Left cardiac atrium (tissue), 4 donors: Measurements from ENCODE around the gene RAP1GDS1. TPM values are rescaled to one million over a fixed set of nuclear protein-coding genes. Genes with fewer than 3 reads are reported as not detected.
"Not testable (repeated sequence)": the region's sequence is repeated elsewhere in the genome, so short reads cannot be mapped to it uniquely, and the experiment has no call there.

ENCODE experiments used
- ATAC-seq, 2 donors: fragments of 200-7000 bp; cut with Tn5 transposase; one replicate each; pipeline ENCODE4 v1.9.1; 2020; ENCODE audit warnings: mild to moderate bottlenecking in 2 of 2, moderate library complexity in 2 of 2
- DNase-seq: peaks from one replicate; pipeline ENCODE4 v3.0.0-alpha.2; 2020
- intact Hi-C, 2 donors: fragments of 100-400 bp; cut with DNase I; formaldehyde crosslinking; loops; one replicate each; pipeline versions ENCODE4 v1.14.1 to v1.15.1; 2022 to 2023
- total RNA-seq, 2 donors: library from RNA; stranded (reverse); fragmentation: NEBNext Ultra II Directional; extraction: Animal tissue kit (Norgen Biotek cat#: 25700); gene quantifications; one replicate each; pipeline ENCODE4 v1.2.1, GENCODE V29; 2021
- donor health status: DM: no; HTN: yes; CAD: no.
- donor health status: DM: no; HTN: yes; CAD: no; lungs with severe emphysema.
- donor health status: DM: yes; HTN: yes; CAD: no.
- donor health status: Dilated cardiomyopathy.

Gene RAP1GDS1
- total RNA-seq, 2 donors from 2014 or later = 16.0 to 16.1 TPM

DNA sequence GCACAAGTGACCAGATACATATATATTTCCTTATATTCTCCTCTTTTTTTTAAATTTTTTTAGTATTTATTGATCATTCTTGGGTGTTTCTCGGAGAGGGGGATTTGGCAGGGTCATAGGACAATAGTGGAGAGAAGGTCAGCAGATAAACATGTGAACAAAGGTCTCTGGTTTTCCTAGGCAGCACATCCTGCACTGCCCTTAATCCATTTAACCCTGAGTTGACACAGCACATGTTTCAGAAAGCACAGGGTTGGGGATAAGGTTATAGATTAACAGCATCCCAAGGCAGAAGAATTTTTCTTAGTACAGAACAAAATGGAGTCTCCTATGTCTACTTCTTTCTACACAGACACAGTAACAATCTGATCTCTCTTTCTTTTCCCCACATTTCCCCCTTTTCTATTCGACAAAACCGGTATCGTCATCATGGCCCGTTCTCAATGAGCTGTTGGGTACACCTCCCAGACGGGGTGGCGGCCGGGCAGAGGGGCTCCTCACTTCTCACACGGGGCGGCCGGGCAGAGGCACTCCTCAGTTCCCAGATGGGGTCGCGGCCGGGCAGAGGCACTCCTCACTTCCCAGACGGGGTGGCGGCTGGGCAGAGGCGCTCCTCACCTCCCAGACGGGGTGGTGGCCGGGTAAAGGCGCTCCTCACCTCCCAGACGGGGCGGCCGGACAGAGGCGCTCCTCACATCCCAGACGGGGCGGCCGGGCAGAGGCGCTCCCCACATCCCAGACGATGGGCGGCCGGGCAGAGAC is 68.9 kb downstream of the RAP1GDS1 start:
- ATAC-seq, intact Hi-C loops, DNase-seq: not testable (repeated sequence)

DNA sequence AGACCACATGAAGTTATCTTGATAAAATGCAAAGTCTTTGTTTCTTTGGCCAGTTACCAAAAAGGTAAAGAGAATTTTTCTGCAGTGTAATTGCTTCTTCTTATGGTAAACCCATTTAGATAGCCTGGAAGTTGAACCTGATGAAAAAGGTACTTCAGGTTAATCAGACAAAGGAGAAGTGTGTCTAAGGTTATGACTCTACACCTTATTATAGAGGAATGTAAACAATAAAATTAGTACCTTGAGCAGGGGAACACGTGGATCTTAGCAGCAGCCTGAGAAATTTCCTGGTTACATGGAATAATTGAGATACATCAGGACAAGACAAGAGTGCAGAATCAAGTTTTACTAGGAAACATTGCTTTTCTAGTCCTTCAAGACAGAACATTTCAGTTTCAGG is 70.8 kb downstream of the RAP1GDS1 start:
- intact Hi-C loops = no loop called here
- DNase-seq (no peak), ATAC-seq (no peak)

DNA sequence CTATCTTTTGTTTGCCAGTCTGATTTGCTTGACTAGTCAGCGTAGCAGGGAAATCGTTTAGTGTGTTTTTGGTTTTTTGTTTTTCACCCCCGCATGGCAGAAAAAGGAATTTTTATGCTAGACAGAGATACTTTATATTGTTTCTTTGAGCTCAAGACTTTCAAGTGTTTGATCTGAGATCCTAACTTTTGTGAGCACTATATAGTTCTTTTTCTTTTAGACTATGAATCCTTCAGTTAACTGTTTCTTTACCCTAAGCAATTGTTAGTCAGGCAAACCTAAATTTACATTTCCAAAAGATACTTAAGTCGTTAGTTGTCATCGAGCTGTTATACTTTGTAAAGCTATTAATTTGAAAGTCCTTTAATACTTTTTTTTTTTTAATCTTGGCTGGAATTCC is 73.3 kb downstream of the RAP1GDS1 start:
- intact Hi-C loops = no loop called here
- DNase-seq = no peak
- ATAC-seq = no peak

DNA sequence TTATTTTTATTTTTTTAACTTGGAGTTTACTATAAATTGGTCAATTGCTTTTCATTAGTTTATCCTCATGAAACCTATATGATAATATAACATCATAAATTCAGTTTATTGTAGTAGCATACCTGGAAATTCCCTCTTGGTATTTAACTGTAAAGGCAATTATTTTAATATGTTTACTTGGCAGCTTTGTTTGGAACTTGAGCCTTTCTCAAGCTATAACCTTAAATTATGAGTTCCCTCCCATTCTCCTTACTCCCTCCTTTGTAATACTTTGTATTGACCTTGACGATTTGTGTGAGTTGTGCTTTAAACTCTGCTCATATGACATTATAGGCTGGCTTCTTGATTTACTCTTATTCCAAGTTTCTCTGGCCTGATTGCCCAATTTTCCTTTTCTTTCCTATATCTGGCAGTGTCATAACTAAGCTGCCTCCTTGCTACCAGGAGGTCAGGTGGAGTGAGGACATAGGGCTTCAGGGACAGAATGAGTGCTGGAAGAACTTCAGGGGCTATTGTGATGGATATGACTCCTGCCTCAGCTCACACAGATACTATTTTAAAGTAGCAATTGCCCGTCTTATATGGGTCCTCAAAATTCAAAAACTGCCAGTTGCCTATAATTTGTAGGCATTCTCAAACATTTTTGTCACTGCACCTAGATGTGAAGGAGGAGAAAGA is 77.7 kb downstream of the RAP1GDS1 start:
- ATAC-seq (no peak), DNase-seq (no peak)
- intact Hi-C loops = no loop called here

DNA sequence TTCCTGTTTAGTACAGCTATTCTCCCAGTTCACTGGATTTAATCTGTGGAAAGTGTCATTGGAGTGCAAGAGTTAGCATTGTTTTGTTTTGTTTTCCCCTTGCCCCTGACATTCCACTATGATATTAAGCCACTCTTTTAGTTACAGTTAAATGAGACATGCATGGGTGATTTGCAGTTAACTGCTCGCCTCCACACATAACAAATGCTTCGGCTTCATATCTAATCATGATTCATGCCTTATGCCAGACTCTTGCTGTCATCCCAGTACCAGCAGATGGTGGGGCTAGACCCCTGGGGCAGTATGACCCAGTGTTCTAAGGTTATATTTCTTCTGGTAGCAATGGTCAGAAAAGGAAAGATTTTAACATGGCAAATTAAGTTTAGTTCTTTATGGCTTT is 80.1 kb downstream of the RAP1GDS1 start:
- intact Hi-C loops = no loop called here
- ATAC-seq = no peak
- no peak for DNase-seq

DNA sequence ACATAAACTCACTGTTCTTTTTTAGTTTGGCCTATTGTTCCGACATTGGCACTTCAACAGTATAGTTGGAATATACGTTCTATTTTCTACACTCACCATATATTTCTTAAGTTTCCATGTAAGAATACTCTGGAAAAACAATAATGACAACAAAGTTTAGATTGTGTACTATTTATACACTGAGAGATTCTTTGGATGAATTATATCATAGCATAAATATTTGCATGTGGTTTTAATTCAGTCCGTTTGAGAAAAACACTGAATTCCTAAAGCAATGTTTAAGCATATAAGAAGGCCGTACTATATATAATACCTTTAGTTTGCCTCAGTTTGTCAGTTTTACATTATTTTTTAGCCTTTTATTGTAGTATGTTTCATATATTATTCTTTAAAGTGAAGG is 82.4 kb downstream of the RAP1GDS1 start:
- intact Hi-C loops = no loop called here
- ATAC-seq (no peak), DNase-seq (no peak)

DNA sequence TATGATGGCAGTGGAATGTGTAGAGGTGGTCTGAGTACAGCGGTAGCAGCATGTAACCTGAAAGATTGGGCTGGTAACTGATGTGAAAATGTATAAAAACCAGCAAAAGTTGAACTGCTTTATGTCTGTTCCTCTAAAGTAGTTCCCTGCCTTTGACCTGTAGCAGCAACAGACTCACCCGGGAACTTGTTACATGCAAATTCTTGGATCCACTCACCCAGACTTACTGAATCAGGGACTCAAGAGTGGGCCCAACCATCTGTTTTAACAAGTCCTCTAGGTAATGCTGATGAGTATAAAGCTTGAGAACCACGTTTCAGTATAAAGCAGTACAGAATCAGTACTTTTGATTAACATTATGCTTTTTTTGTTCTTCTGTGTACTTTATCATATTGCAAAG is 84.7 kb downstream of the RAP1GDS1 start:
- intact Hi-C loops = no loop called here
- ATAC-seq (no peak), DNase-seq (no peak)

DNA sequence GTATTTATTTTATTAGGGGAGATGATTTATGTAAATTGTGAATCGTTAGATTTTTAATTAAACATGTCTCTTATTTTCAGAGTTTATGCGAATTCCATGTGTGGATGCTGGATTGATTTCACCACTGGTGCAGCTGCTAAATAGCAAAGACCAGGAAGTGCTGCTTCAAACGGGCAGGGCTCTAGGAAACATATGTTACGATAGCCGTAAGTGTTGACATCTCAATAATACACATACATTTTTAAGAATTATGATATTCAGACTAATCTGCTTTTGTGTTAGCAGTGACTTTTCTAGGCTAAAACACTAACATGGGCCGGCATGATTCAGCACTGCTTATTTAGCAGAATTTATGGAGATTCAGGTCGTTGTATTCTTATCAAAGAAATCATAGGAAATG is 91.2 kb downstream of the RAP1GDS1 start:
- intact Hi-C loops = no loop called here
- DNase-seq (no peak), ATAC-seq (no peak)

DNA sequence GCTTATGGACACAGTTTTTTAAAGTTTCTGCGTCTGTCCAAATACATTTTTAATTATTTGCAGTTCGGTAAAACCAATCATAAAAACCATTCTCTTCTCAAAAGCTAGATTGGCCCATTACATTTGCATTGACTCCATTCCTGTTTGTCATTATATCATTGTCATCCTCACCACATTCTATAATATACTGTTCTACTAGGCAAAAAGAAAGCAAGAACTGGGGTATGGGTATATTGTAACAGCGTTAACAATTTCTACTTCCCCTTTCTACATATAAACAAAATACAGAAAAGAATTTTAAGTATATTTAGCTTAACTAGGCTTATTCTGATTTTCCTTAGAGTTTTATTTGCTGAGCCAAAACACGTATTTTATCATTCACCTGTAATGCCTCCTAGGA is 91.8 kb downstream of the RAP1GDS1 start:
- ATAC-seq (no peak), DNase-seq (no peak)
- intact Hi-C loops = no loop called here

DNA sequence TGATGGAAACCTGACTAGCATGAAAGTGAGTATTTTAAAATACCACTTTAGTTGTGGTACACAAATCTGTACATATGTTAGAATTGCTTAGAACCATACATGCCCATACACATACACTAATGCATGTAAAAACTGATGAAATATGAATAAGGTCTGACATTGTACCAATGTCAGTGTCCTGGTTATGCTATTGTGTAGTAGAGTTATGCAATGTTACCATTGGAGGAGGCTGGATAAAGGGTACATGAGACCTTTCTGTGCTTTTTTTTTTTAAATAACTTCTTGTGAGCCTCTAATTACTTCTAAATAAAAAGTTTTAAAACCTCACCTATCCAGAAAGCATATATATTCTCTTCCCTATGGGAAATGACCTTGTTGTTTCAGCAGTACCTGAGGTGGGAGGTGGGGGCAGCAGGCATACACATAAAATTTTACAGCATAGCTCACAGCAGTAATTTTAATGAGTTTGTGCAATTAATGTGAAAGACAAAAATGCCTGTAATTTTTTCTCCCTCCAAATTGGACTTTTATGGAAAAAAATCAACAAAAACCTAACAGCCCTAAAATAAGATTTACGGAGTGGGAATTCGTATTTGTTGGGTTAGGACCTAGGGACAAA is 97.6 kb downstream of the RAP1GDS1 start:
- intact Hi-C loops = no loop called here
- no peak for ATAC-seq
- no peak for DNase-seq

DNA sequence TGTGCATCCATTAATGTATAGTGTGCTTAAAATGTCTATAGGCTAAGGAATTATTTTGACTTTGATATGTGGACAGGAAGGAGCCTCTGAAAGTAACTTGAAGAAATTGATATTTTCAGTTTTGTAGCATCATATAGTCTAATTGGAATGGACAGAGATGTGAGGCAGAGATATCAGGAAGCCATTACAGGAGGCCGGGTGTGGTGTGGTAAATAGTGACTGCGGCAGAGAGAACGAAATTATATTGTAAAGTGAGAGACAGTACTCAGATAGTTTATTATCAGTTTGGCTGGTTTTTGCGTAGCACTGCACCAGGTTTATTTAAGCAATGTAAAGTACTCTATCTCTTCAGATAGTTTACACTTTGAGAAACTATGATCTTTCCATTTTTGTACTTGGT is 98.5 kb downstream of the RAP1GDS1 start:
- intact Hi-C loops = no loop called here
- DNase-seq = no peak
- ATAC-seq = no peak

DNA sequence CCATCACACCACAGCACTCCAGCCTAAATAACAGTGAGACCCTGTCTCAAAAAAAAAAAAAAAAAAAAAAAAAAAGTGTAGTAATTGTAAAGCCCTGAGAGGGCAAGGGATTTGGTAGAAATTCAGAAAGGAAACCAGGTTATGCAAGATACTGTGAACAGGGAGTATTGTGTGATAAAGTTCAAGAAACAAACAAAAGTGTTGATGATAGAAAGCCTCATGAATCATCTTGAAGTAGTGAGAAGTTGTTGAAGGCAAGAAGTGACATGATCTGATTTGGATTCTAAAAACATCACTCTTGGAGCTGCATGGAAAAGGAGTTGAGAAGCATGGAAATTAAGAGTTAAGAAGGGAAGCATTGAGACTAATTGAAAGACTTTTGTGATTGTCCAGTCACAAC is 102.2 kb downstream of the RAP1GDS1 start:
- intact Hi-C loops = no loop called here
- DNase-seq = no peak
- no peak for ATAC-seq

DNA sequence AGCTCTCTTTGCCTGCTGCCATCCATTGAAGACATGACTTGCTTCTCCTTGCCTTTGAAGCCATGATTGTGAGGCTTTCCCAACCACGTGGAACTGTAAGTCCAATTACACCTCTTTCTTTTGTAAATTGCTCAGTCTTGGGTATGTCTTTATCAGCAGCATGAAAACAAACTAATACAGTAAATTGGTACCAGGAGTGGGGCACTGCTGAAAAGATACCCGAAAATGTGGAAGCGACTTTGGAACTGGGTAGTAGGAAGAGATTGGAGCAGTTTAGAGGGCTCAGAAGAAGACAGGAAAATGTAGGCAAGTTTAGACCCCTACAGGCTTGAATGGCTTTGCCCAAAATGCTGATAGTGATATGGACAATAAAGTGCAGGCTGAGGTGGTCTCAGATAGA is 105.1 kb downstream of the RAP1GDS1 start:
- DNase-seq, ATAC-seq, intact Hi-C loops: not testable (repeated sequence)

DNA sequence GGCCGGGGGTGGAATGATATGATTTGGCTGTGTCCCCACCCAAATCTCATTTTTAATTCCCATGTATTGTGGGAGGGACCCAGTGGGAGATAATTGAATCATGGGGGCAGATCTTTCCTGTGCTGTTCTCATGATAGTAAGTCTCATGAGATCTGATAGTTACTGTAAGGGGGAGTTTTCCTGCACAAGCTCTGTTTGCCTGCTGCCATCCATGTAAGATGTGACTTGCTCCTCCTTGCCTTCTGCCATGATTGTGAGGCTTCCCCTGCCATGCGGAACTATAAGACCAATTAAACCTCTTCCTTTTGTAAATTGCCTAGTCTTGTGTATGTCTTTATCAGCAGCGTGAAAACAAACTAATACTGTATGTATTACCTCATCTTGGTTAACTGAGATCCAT is 106.8 kb downstream of the RAP1GDS1 start:
- DNase-seq, ATAC-seq, intact Hi-C loops: not testable (repeated sequence)

DNA sequence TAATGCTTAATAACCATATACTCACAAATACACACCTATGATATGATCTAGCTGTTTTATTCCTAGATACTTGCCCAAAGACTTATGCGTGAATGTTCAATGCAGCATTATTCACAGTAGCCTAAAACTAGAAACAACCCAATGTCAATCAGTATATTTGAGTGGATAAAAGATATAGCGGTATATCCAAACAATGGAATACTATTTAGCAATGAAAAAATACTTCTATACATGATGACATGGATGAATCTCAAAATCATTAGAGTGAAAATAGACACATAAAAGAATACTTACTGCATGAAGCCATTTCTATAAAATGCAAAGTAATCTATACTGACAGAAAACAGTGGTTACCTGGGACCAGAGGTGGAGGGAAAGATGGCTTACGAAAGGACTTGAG is 108.1 kb downstream of the RAP1GDS1 start:
- intact Hi-C loops = no loop called here
- DNase-seq = no peak
- ATAC-seq = no peak

DNA sequence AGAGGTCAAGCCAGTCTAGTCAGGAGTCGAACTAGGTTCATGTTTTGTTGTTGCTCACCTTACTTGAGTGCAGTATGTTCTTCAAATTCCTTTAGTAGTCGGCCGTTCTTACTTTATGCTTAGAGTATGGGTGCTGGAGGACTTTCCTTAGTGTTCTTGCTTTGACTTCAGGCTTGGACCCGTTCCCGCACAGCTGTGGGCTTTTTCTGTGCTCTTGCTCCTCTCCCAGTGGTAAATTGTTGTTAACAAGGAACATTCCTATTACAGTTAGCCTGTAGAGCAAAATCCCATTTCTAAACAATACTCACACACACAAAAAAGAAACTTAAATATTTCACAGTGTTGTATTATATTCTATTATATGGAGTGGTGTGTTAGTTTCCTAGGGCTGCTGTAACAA is 113.5 kb downstream of the RAP1GDS1 start:
- intact Hi-C loops = no loop called here
- ATAC-seq (no peak), DNase-seq (no peak)

DNA sequence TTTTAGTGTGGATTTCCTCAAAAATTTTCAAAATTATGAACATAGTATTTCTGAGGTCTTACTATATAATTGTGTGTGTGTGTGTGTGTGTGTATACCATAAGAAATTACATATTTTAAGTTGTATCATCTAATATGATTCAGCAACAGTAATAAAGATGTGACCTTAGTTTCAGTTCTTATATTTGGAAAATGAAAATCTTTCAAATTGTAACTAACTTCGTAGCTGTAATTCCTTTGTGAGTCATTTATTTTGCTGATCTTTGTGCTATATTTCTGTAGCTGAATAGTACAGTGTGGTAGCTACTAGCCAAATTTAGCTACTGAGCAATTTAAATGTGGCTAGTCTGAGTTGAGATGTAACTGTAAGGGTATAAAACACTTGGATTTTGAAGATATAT is 116.4 kb downstream of the RAP1GDS1 start:
- intact Hi-C loops = no loop called here
- ATAC-seq (no peak), DNase-seq (no peak)

DNA sequence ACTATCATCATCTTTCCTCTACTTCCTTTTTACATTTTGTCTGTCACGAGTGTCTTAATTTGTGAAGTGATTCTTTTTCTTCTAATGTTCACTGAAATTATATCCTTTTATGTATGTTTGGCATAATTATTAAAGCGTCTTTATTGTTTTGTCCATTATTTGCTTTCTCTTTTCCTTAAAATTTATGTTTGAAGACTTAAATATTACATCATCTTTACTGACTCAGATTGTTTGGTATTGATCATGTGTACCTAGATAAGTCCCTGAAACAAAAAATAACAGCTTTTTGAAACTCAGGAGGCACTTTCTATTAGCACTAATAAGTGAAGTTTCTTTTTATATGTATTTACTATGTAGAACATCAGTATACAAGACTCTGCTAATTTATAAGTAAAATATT is 120.1 kb downstream of the RAP1GDS1 start:
- intact Hi-C loops = no loop called here
- ATAC-seq = no peak
- no peak for DNase-seq

DNA sequence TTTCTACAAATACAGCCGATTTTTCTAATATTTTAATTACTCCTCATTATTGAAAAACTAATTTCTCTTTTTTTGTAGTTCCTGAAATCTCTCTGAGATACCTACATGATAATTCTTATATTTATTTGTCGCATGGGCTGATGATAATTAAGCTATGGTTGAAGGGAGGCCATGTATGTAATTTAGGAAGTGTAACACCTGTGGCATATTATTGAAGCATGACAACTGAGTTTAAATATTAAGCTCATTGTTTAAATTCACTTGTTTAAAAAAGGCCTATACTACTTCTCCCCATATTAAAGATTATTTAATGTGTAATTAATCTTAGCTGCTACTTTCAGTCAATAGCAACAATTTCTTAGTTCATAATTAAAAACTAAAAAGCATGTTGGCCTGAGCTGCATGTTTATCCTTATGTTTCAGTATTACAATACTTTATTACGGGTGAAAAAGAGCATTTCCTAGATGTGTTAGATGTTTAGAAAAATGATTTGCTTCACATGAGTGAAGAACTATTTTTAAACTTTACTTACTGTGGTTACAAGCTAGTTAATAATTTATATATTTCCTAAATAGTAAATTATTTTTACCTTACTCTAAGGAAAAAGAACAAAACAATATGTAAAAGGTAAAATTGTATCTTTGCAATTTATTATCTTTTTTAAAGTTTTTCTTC is 122.4 kb downstream of the RAP1GDS1 start:
- ATAC-seq (no peak), DNase-seq (no peak)
- intact Hi-C loops = no loop called here

DNA sequence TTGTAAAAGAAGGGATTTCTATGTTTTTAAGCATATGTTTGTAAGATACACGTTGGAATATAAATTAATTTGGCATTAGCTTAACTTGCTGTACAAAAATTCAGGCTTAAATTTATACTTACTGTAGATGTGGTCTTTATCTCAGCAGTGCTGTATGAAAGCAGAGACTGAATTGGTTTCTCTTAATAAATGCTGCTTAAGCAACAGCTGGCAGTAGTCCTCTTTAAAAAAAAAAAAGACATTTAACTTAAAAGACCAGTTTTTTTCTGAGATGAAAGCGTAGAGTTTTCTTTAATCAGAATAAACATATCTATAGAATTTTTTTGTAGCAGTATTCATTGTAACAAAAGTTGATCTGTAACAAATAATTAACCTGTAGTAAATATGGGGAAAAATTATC is 124.6 kb downstream of the RAP1GDS1 start:
- intact Hi-C loops = no loop called here
- DNase-seq = no peak
- ATAC-seq = no peak
